HUES64 (cell line): ENCODE measurements around the gene MED13.

Experiments
- H3K27ac ChIP-seq: 2 replicates; pipeline ENCODE4 v1.7.0; 2013; ENCODE audit warnings: low read depth, low read length, inconsistent platforms
- H3K27me3 ChIP-seq: 2 replicates; pipeline ENCODE4 v1.6.1; 2013; ENCODE audit warnings: mild to moderate bottlenecking, low read length; ENCODE audit not compliant: insufficient read depth
- H3K36me3 ChIP-seq: 2 replicates; pipeline ENCODE4 v1.6.1; 2013; ENCODE audit warnings: mild to moderate bottlenecking, low read length; ENCODE audit not compliant: insufficient read depth
- H3K4me1 ChIP-seq: 2 replicates; pipeline ENCODE4 v1.6.1; 2013; ENCODE audit warnings: mild to moderate bottlenecking, low read length, moderate library complexity; ENCODE audit not compliant: insufficient read depth
- H3K4me3 ChIP-seq: 2 replicates; pipeline ENCODE4 v1.5.1; 2013; ENCODE audit warnings: mild to moderate bottlenecking, low read length, moderate library complexity
- H3K9ac ChIP-seq: 2 replicates; pipeline ENCODE4 v1.6.1; 2013; ENCODE audit warnings: mild to moderate bottlenecking, low read depth, low read length
- H3K9me3 ChIP-seq: 2 replicates; pipeline ENCODE4 v1.6.1; 2013; ENCODE audit warnings: low read depth, low read length; ENCODE audit not compliant: insufficient read depth
- WGBS: fragments of 150-250, 120-280 bp; methylation state at CpG from one replicate; pipeline ENCODE4 v1.1.7; 2013; ENCODE audit warnings: missing lambda C conversion rate; 5-methylcytosine and 5-hydroxymethylcytosine counted together

The MED13 gene

DNA sequence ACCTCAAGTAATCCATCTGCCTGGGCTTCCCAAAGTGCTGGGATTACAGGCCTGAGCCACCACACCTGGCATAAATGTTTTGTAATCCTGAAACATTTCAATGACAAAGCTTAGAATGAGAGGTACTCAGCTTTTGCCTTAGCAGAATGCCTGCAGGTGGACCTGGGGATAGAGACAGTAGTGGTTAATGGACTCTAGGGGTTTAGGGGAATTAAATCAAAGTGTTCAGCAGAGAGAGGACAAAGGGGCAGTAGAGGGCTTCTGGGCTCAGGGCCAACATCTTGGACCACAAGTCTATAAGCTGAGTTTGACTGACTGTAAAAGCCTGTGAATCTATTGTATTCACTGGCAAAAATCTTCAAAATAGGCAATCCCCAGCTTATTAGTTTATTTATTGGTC, 36.0 kb upstream of the MED13 start:
- Histone ChIP-seq H3K27me3 (no peaks in the 10 kb centered on the region; the same call in 1 of the 2 replicates), H3K27ac (no peak overlapping the region), H3K4me3 (no peak overlapping the region), H3K9ac (no peak overlapping the region), H3K36me3 (no peaks in the 10 kb centered on the region), H3K9me3 (no peaks in the 10 kb centered on the region), H3K4me1 (no peaks in the 10 kb centered on the region; the same call in 1 of the 2 replicates)

DNA sequence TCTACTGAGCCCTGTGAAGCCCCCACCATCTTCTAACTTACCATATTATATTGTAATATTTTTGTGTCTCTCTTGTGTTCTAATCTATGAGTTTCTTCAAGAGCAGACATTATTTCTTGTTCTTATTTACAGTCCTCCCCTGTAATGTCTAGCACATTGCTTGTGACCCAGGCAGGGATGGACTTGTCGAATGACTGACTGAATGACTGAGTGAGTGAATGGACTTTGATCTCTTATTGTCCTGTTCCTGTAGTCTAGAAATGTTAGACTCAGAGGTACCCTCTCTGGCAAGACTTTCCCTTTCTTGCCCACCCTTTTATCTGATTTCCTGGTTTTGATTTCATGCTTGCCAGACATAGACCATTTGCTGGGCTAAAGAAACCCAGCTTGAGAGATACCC, 35.0 kb upstream of the MED13 start:
- no peaks in the 10 kb centered on the region; the same call in 1 of the 2 replicates for H3K27me3 ChIP-seq
- no peak overlapping the region for H3K4me3 ChIP-seq
- 94% methylated on average over 1 of the region's 1 CpG for WGBS
- H3K36me3 ChIP-seq = no peaks in the 10 kb centered on the region
- H3K9ac ChIP-seq = no peak overlapping the region
- H3K9me3 ChIP-seq = no peaks in the 10 kb centered on the region
- H3K4me1 ChIP-seq = no peaks in the 10 kb centered on the region; the same call in 1 of the 2 replicates
- no peak overlapping the region for H3K27ac ChIP-seq

DNA sequence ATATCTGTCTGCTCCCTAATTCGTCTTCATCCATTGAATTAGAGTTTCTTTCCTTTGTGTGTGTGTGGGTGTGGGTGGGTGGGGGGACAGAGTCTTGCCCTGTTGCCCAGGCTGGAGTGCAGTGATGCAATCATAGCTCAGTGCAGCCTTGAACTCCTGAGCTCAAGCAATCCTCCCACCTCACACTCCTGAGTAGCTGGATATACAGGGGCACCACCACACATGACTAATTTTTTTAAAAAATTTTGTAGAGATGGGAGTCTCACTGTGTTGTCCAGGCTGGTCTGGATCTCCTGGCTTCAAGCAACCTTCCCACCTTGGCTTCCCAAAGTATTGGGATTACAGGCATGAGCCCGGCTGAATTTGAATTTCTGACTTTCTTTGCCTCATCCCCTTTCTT, 34.5 kb upstream of the MED13 start:
- Histone ChIP-seq H3K4me3 (no peak overlapping the region), H3K4me1 (no peaks in the 10 kb centered on the region; the same call in 1 of the 2 replicates), H3K27me3 (no peaks in the 10 kb centered on the region; the same call in 1 of the 2 replicates), H3K27ac (no peak overlapping the region), H3K9me3 (no peaks in the 10 kb centered on the region), H3K9ac (no peak overlapping the region), H3K36me3 (no peaks in the 10 kb centered on the region)
- WGBS = 93% methylated on average over 1 of the region's 2 CpGs

DNA sequence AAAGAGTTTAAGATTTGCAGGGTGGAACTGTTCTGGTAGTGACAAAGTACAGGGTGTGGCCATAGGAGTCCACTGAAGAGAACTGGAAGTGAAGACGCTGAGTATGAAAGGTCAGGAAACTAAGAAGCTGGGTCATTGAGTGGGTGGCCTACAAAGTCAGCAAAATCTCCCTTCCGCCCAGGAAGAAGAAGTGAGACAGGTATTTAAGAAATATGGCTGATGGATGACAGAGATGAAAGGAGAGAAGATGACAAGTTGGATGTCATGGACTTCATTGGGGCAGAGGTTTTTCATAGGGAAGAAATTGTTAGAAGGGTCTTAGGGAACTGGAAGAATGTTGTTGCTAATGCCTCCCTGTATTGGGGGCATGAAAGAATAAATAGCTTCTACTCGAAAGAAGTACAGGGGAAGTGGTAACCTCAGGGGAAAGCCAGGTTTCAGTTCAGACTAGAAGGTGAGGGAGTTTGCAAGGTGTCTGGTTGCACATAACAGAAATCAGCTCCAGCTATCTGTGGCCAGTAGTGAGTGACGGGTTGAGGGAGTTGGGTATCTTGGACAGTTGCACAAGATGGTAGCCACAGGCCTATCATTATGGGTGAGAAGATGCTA, 33.6 kb upstream of the MED13 start:
- Histone ChIP-seq H3K9ac (no peak overlapping the region), H3K4me1 (no peaks in the 10 kb centered on the region; the same call in 1 of the 2 replicates), H3K27ac (no peak overlapping the region), H3K4me3 (no peak overlapping the region), H3K36me3 (no peaks in the 10 kb centered on the region), H3K9me3 (no peaks in the 10 kb centered on the region), H3K27me3 (no peaks in the 10 kb centered on the region; the same call in 1 of the 2 replicates)
- 93% methylated on average over 4 of the region's 4 CpGs for WGBS

DNA sequence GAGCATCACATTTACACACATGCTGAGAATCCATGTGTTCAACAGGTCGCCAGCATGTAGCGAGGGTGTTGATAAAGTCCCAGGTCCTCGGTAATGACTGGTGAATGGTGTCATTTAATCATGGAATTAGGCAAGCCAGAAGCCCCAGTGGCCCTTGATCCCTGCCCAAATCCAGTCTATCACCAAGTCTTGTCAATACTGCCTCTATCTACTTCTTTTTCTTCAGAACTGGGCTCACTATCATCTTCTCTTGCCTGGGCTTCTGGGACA, 31.3 kb upstream of the MED13 start:
- Histone ChIP-seq H3K9ac (no peak overlapping the region), H3K36me3 (no peaks in the 10 kb centered on the region), H3K27ac (no peak overlapping the region), H3K9me3 (no peaks in the 10 kb centered on the region), H3K4me3 (no peak overlapping the region), H3K4me1 (no peaks in the 10 kb centered on the region; the same call in 1 of the 2 replicates), H3K27me3 (no peaks in the 10 kb centered on the region)
- WGBS = 98% methylated on average over 3 of the region's 3 CpGs

DNA sequence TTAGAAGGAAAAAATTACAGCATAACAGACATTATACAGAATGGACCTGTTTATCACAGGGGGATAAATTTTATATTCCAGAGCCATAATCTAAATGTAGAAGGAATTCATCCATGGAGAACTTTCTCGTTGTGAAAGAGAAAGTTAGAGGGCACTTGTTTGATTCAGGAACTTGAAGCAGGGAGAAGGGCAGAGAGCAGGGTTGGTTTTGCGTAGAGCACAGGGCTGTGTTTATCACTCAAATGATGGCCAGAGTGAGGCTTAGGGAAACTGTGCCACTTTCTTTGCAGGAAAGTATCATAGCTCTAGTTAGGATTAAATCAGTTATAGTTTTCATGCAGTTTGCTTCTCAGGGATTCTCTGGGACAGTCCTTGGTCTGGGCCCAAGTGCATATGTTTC, 29.1 kb upstream of the MED13 start:
- Histone ChIP-seq H3K27me3 (no peaks in the 10 kb centered on the region), H3K9me3 (no peaks in the 10 kb centered on the region), H3K4me1 (no peaks in the 10 kb centered on the region), H3K36me3 (no peaks in the 10 kb centered on the region), H3K27ac (no peak overlapping the region), H3K9ac (no peak overlapping the region), H3K4me3 (no peak overlapping the region)
- 64% methylated on average over 2 of the region's 2 CpGs for WGBS

DNA sequence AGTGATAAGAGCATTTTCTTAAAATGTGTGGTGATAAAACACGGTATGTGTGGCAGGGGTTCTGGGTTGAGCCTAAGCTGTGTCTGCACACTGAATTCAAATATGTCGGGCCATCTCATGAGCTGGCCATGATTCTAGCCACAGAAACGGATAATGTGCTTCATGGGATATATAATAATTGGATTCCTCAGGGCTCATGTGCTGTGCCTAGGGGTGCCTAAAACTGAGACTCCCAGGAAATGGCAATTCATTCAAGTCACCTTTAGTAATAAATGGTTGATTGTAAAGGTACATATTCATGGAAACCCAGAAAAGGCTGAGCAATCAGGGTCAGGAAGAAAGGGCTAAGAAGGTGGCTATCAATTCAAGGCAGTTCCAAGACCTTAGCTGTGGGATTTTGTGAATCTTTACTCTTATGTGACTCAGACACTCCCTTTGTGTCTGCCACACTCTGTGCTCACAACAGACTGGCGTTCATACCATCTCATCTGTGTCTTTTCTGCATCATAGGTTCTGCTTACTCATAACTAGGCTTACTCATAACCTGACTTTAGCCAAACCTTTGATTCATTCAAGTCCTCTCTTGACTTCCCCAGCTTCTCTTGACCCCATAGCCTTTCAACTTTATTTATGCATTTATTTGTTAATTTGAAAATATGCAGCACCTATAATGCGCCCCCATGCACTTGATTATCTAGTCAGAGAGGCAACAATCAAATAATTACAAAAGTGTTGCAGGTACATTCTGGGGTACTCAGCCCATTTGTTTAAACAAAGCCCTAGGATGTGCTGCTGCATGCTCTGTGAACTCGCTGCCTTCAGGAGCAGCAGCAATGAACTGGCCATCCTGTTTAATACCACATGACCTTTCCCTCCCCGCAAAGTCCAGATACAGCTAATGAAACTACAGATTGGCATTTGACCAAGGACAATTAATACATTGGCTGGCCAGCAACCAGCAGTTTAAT, 28.4 kb upstream of the MED13 start:
- H3K36me3 ChIP-seq = no peaks in the 10 kb centered on the region
- no peak overlapping the region for H3K4me3 ChIP-seq
- no peaks in the 10 kb centered on the region for H3K27me3 ChIP-seq
- 80% methylated on average over 7 of the region's 7 CpGs for WGBS
- no peaks in the 10 kb centered on the region for H3K9me3 ChIP-seq
- no peaks in the 10 kb centered on the region for H3K4me1 ChIP-seq
- H3K9ac ChIP-seq = no peak overlapping the region
- H3K27ac ChIP-seq = no peak overlapping the region

DNA sequence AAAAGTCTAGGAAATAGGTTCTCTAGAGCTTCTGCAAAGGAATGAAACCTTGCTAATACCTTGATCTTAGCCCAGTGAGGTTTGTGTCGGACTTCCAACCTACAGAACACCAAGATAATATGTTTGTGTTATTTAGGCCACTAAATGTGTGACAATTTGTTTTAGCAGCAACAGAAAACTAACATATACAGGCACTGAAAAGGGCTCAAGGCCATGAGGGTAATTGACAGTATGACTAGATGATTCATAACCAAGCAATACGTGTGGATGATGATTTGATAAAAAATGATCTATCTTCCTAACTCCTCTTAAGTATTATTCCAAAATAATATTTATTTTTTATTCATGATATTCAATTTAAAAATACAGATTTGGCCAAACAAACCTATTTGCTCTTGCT, 27.7 kb upstream of the MED13 start:
- Histone ChIP-seq H3K4me3 (no peak overlapping the region), H3K36me3 (no peaks in the 10 kb centered on the region), H3K27me3 (no peaks in the 10 kb centered on the region), H3K27ac (no peak overlapping the region), H3K4me1 (no peaks in the 10 kb centered on the region), H3K9me3 (no peaks in the 10 kb centered on the region), H3K9ac (no peak overlapping the region)
- WGBS = no CpG with 5 or more reads among the region's 2 CpGs

DNA sequence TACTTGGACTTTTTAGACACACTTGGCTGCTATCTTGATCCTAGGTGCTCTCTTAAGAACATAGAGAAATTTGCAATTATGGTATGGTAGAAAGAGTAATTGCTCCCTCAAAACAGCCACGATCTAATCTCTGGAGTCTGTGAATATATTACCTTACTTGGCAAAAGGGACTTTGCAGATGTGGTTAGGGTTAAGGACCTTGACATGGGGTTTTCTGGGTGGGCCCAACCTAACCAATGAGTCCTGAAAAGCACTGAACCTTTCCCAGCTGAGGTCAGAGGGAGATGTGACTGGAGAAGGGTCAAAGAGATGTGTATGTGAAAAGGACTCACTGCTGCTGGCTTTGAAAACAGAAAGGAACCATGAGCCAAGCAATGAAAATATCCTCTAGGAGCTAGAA, 26.7 kb upstream of the MED13 start:
- no peaks in the 10 kb centered on the region for H3K36me3 ChIP-seq
- no peak overlapping the region for H3K9ac ChIP-seq
- H3K9me3 ChIP-seq = no peaks in the 10 kb centered on the region
- WGBS = 100% methylated on average over 1 of the region's 1 CpG
- H3K4me1 ChIP-seq = no peaks in the 10 kb centered on the region
- no peak overlapping the region for H3K27ac ChIP-seq
- H3K27me3 ChIP-seq = no peaks in the 10 kb centered on the region
- no peak overlapping the region for H3K4me3 ChIP-seq

DNA sequence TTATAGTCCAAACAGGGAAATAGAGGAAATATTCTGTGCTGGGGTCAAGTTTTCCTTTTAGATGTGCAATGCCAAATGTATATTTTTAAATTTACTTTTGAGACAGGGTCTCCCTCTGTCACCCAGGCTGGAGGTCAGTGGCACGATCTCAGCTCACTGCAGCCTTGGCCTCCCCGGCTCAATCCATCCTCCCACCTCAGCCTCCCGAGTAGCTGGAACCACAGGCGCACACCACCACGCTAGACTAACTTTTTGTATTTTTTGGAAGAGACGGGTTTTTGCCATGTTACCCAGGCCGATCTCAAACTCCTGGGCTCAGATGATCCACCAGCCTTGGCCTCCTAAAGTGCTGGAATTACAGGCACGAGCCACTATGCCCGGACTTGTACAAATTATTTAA, 25.8 kb upstream of the MED13 start:
- Histone ChIP-seq H3K27me3 (no peaks in the 10 kb centered on the region), H3K27ac (no peak overlapping the region), H3K9ac (no peak overlapping the region), H3K9me3 (no peaks in the 10 kb centered on the region), H3K36me3 (no peaks in the 10 kb centered on the region), H3K4me3 (no peak overlapping the region), H3K4me1 (no peaks in the 10 kb centered on the region)
- WGBS = 83% methylated on average over 9 of the region's 9 CpGs

DNA sequence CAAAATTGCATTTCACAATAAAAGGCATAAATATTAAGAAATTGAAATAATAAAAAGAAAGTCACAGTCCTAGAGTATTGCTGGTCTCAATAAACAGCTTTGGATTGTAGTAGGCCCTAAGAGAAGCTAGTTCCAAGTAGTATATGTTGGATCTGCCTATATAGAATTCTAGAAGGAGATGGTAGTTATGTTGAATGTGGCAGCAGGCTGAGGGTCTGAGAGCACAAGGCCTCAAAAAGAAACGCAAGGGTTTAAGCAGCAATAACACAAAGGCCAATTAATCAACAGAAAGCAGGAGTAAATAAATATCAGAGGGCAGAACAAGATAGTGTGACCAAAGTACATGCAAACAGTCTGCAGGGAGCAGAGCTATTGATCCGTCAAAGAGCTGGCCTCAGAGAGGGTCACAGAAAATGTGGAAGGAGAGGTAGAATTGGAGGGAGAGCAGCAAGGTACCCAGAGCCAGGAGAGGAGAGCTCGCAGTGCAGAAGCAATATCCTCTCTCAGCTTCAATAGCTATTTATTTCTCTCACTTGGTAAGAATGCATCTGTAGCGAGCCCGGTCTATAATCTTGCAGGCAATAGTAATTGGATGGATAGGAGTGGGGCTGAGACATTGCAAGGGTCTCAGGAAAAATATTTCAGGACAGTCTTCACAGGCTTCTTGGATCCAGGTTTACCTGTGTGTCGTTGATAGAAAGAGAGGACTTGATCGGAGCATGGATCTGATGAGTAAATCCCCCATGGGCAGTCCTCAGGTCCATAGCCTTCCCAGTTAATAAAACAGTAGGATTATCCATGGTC, 25.1 kb upstream of the MED13 start:
- Histone ChIP-seq H3K4me1 (no peaks in the 10 kb centered on the region), H3K9ac (no peak overlapping the region), H3K27me3 (no peaks in the 10 kb centered on the region), H3K4me3 (no peak overlapping the region), H3K27ac (no peak overlapping the region), H3K9me3 (no peaks in the 10 kb centered on the region), H3K36me3 (no peaks in the 10 kb centered on the region)
- 95% methylated on average over 6 of the region's 7 CpGs for WGBS
